PFSK-1 (cell line): ENCODE results near the gene OR52B6.

Source experiments
- FOXP2 ChIP-seq: optimal IDR thresholded peaks from 2 replicates; pipeline ENCODE3; 2011; ENCODE audit warnings: borderline replicate concordance, control low read depth, inconsistent platforms; ENCODE audit not compliant: insufficient read depth; ENCODE audit errors: extremely low read length, extremely low read depth
- POLR2AphosphoS5 ChIP-seq: IDR thresholded peaks from 2 replicates; pipeline ENCODE4 v1.6.1; 2012; ENCODE audit warnings: low read depth, mild to moderate bottlenecking, control low read depth, low read length, moderate library complexity
- REST ChIP-seq, 2 experiments: IDR thresholded peaks; 2 replicates each; pipeline versions ENCODE4 v1.6.1 to v1.8.0; 2011 to 2012; ENCODE audit warnings: low read depth in 2 of 2, low read length in 2 of 2, control low read depth in 1 of 2, inconsistent platforms in 1 of 2, mild to moderate bottlenecking in 1 of 2, moderate library complexity in 1 of 2; ENCODE audit not compliant: insufficient read depth in 1 of 2
- SIN3A ChIP-seq: IDR thresholded peaks from 2 replicates; pipeline ENCODE4 v1.6.1; 2012; ENCODE audit warnings: mild to moderate bottlenecking, low read length, moderate library complexity, borderline replicate concordance; ENCODE audit not compliant: insufficient read depth
- TAF1 ChIP-seq: IDR thresholded peaks from 2 replicates; pipeline ENCODE4 v1.6.1; 2012; ENCODE audit warnings: low read length, control low read depth, borderline replicate concordance; ENCODE audit not compliant: insufficient read depth

- TF ChIP-seq POLR2AphosphoS5 (no peak), REST (IDR thresholded peaks at IDR 0.05; ENCODE audit: insufficient read depth in 1 of 2, low read depth in 2 of 2, low read length in 2 of 2) (no peak), SIN3A (no peak), TAF1 (no peak), FOXP2 (no peak)
Measured at GRCh38 chr11:5541427-5541826, 39.2 kb upstream of the OR52B6 start.
